A549 (cell line): ENCODE data around the gene CSF3R. TPM values are rescaled to one million over a fixed set of nuclear protein-coding genes. Genes with fewer than 3 reads are reported as not detected.

Experiments
- ATAC-seq, 2 experiments: fragments of 200-7000 bp in 1 of 2; fragments of >200 bp in 1 of 2; cut with Nextera tagmentation in 1 of 2; cut with Tn5 transposase in 1 of 2; 3 replicates each; pipeline versions ENCODE4 v1.8.0 to v1.9.1; 2018 to 2020; ENCODE audit warnings: mild to moderate bottlenecking in 1 of 2, moderate library complexity in 1 of 2
- CTCF ChIA-PET: fragments of 300-600 bp; sonication (Branson Sonifier 250); formaldehyde crosslinking; extraction: SDS; loops from one replicate; lab custom pipeline; 2021; ENCODE audit warnings: antibody characterized with exemption, inconsistent platforms; lab: Yijun Ruan, JAX
- POLR2A ChIA-PET: fragments of 350-600 bp; formaldehyde crosslinking; extraction: SDS; loops from one replicate; lab custom pipeline; 2021; ENCODE audit warnings: antibody characterized with exemption, inconsistent platforms; lab: Yijun Ruan, JAX
- DNase-seq, 2 experiments: peaks; one replicate each; pipeline versions ENCODE4 v3.0.0 to v3.0.0-alpha.2; 2011 to 2016; ENCODE audit warnings: low read depth in 1 of 2, low spot score in 1 of 2
- FAIRE-seq: peaks from 2 replicates; lab custom pipeline; 2011; peaks lifted over from hg19 to GRCh38; lab: Jason Lieb, UNC
- H3K27ac ChIP-seq, 2 experiments: fragments of >200 bp; sonication (Bioruptor Twin); formaldehyde crosslinking; 3 replicates each; pipeline ENCODE4 v1.5.1; 2016 to 2017
- H3K4me1 ChIP-seq: fragments of >200 bp; sonication (Bioruptor Twin); formaldehyde crosslinking; 3 replicates; pipeline ENCODE4 v1.6.1; 2016
- H3K4me2 ChIP-seq: fragments of >200 bp; sonication (Bioruptor Twin); formaldehyde crosslinking; 3 replicates; pipeline ENCODE4 v1.6.1; 2016
- H3K4me3 ChIP-seq: fragments of >200 bp; sonication (Bioruptor Twin); formaldehyde crosslinking; 3 replicates; pipeline ENCODE4 v1.5.1; 2016
- H3K9me3 ChIP-seq: fragments of >200 bp; sonication (Bioruptor Twin); formaldehyde crosslinking; 3 replicates; pipeline ENCODE4 v1.6.1; 2016
- CEBPB ChIP-seq, 2 experiments: fragments of >200 bp in 1 of 2; sonication (Bioruptor Twin) in 1 of 2; formaldehyde crosslinking in 1 of 2; IDR thresholded peaks; 2 replicates each; pipeline ENCODE4 v1.6.1; 2012 to 2016
- CTCF ChIP-seq: fragments of >200 bp; sonication (Bioruptor Twin); formaldehyde crosslinking; IDR thresholded peaks from 3 replicates; pipeline ENCODE4 v1.5.1; 2016
- EHMT2 ChIP-seq: fragments of 200-600 bp; sonication (generic); IDR thresholded peaks from 2 replicates; pipeline ENCODE4 v1.6.1; 2016; ENCODE audit warnings: antibody characterized with exemption, low read depth, mild to moderate bottlenecking, moderate library complexity
- ELK1 ChIP-seq: fragments of 150-350 bp; IDR thresholded peaks from 2 replicates; pipeline ENCODE4 v1.6.1; 2014; ENCODE audit warnings: low read depth, mild to moderate bottlenecking, low read length
- FOSB ChIP-seq: fragments of 250-450 bp; sonication (Bioruptor Pico); IDR thresholded peaks from 2 replicates; pipeline ENCODE4 v1.5.0; 2020; ENCODE audit warnings: mild to moderate bottlenecking, moderate library complexity
- HEYL ChIP-seq: fragments of 250-450 bp; sonication (Bioruptor Pico); IDR thresholded peaks from 2 replicates; pipeline ENCODE4 v1.8.0; 2021; ENCODE audit warnings: mild to moderate bottlenecking, moderate library complexity
- HOXB5 ChIP-seq: fragments of 250-450 bp; sonication (Bioruptor Pico); IDR thresholded peaks from 2 replicates; pipeline ENCODE4 v1.5.0; 2020; ENCODE audit warnings: mild to moderate bottlenecking, moderate library complexity
- JUNB ChIP-seq: fragments of >200 bp; sonication (Bioruptor Twin); formaldehyde crosslinking; IDR thresholded peaks from 2 replicates; pipeline ENCODE4 v1.6.1; 2016
- KDM5A ChIP-seq: fragments of 200-600 bp; sonication (generic); IDR thresholded peaks from 2 replicates; pipeline ENCODE4 v1.6.1; 2016; ENCODE audit warnings: antibody characterized with exemption, mild to moderate bottlenecking
- MAZ ChIP-seq: fragments of 150-350 bp; IDR thresholded peaks from 2 replicates; pipeline ENCODE4 v1.6.1; 2014; ENCODE audit warnings: antibody characterized with exemption, low read depth, low read length, borderline replicate concordance
- MYC ChIP-seq: IDR thresholded peaks from 2 replicates; pipeline ENCODE4 v1.6.1; 2012; ENCODE audit warnings: mild to moderate bottlenecking, inconsistent platforms, low read length, improper control_type of control experiment, borderline replicate concordance
- RAD21 ChIP-seq, 2 experiments: fragments of >200 bp in 1 of 2; sonication (Bioruptor Twin) in 1 of 2; formaldehyde crosslinking in 1 of 2; IDR thresholded peaks in 1 of 2; conservative IDR thresholded peaks in 1 of 2; 2 replicates in 1 of 2; 3 replicates in 1 of 2; pipeline ENCODE4 v1.6.1; 2012 to 2018; ENCODE audit warnings: inconsistent platforms in 1 of 2
- REST ChIP-seq: fragments of 200-600 bp; sonication (generic); IDR thresholded peaks from 2 replicates; pipeline ENCODE4 v1.6.1; 2016; ENCODE audit warnings: antibody characterized with exemption, mild to moderate bottlenecking, moderate library complexity
- SMC3 ChIP-seq: fragments of >200 bp; sonication (Bioruptor Twin); formaldehyde crosslinking; IDR thresholded peaks from 3 replicates; pipeline ENCODE4 v1.6.1; 2018; ENCODE audit warnings: inconsistent platforms
- WGBS: methylation state at CpG from one replicate; pipeline ENCODE4 v1.1.6; 2017; ENCODE audit errors: missing lambda C conversion rate; 5-methylcytosine and 5-hydroxymethylcytosine counted together
- polyA plus RNA-seq, 4 experiments: library from polyadenylated mRNA; depleted of rRNA in 3 of 4; stranded (reverse); fragments of >200 nt; fragmentation: RNase III in 1 of 4; extraction: RNeasy Plus Mini Kit Qiagen cat#74134 plus additional on column Dnase treatment in 1 of 4; gene quantifications; 2 replicates in 3 of 4; 3 replicates in 1 of 4; pipeline ENCODE4 v1.2.3, GENCODE V29; 2011 to 2017

The CSF3R gene
- polyA plus RNA-seq, 2 of the 4 experiments (the other 2 are of a cell fraction), result not detected

GRCh38 chr1:36520056-36520455 is 37.3 kb upstream of the CSF3R start (continued):
- TF ChIP-seq REST (no peak), EHMT2 (no peak)

GRCh38 chr1:36517011-36517771 is 34.5 kb upstream of the CSF3R start:
- TF ChIP-seq SMC3 (no peak), MYC (no peak), KDM5A (no peak), CTCF (no peak), ELK1 (no peak), HOXB5 (CRISPR knock-in tag) (no peak), CEBPB (IDR thresholded peaks at IDR 0.05) (no peak), EHMT2 (no peak)
- Histone ChIP-seq H3K27ac (no peak overlapping the region; a peak in 1 of 6 replicates), H3K4me2 (no peak overlapping the region), H3K4me3 (no peak overlapping the region), H3K9me3 (no peaks in the 10 kb centered on the region), H3K4me1 (no peaks in the 10 kb centered on the region)
- 75% methylated on average over 14 of the region's 16 CpGs for WGBS
- POLR2A ChIA-PET, result interaction anchor here (1.0 kb wide), 1 partner anchor 53 kb away, joined by 3 read pairs; the partner anchor contains the start of gene MRPS15
- FAIRE-seq (no peak), ATAC-seq (peak in 1 of 2 experiments; percentile 13; a peak in 2 of 6 replicates), DNase-seq (no peak)
- CTCF ChIA-PET, result interaction anchor here (0.8 to 4.0 kb wide), 24 partner anchors 9 to 1166 kb away, joined by 3 to 40 read pairs (median 4); partner anchors contain the start of gene MRPS15

- CTCF ChIA-PET, result interaction anchor here (0.7 to 4.0 kb wide), 33 partner anchors 9 to 1167 kb away, joined by 3 to 40 read pairs (median 4); partner anchors contain the start of genes CSF3R and MRPS15
- DNase-seq (peak; percentile 65 to 79), FAIRE-seq (no peak), ATAC-seq (peak; percentile 73 to 92; a peak in 5 of 6 replicates)
- no peaks in the 10 kb centered on the region for H3K9me3 ChIP-seq
- WGBS, result 45% methylated on average over 4 of the region's 10 CpGs
- no peak overlapping the region for H3K4me2 ChIP-seq
- TF ChIP-seq HEYL (CRISPR knock-in tag) (no peak), JUNB (no peak), SMC3 (peak; percentile 48; the same call in 2 of the 3 replicates), MAZ (no peak), RAD21 (conservative IDR thresholded peaks at IDR 0.05 in 1 of 2, IDR thresholded peaks at IDR 0.05 in 1 of 2) (peak; percentile 72 to 81), FOSB (CRISPR knock-in tag) (no peak), CTCF (peak; percentile 67)
- no peaks in the 10 kb centered on the region for H3K4me1 ChIP-seq
- no peak overlapping the region for H3K4me3 ChIP-seq
- H3K27ac ChIP-seq, result no peak overlapping the region; a peak in 1 of 6 replicates
- POLR2A ChIA-PET, result interaction anchor here (1.0 kb wide), 1 partner anchor 52 kb away, joined by 3 read pairs; the partner anchor contains the start of gene MRPS15
Observed at GRCh38 chr1:36516372-36517010, 33.8 kb upstream of the CSF3R start.
